ENCODE results near the gene CSMD2.

The CSMD2 gene

GRCh38 chr1:33703464-33703863 is 461.6 kb downstream of the CSMD2 start:
- no peak for DNase-seq

- DNase-seq = no peak
Observed at GRCh38 chr1:33698361-33699035, 466.5 kb downstream of the CSMD2 start.

GRCh38 chr1:33697816-33698215 is 467.2 kb downstream of the CSMD2 start:
- no peak for DNase-seq

GRCh38 chr1:33696962-33697361 is 468.1 kb downstream of the CSMD2 start:
- no peak for DNase-seq

- no peak for DNase-seq
Observed at GRCh38 chr1:33696311-33696710, 468.7 kb downstream of the CSMD2 start.

GRCh38 chr1:33692206-33693188 is 472.5 kb downstream of the CSMD2 start:
- DNase-seq = no peak

- no peak for DNase-seq
Observed at GRCh38 chr1:33687000-33687399, 478.0 kb downstream of the CSMD2 start.

- DNase-seq = no peak
Observed at GRCh38 chr1:33686551-33686950, 478.5 kb downstream of the CSMD2 start.

GRCh38 chr1:33685256-33685655 is 479.8 kb downstream of the CSMD2 start:
- DNase-seq = no peak

GRCh38 chr1:33684396-33685179 is 480.4 kb downstream of the CSMD2 start:
- no peak for DNase-seq

GRCh38 chr1:33683913-33684312 is 481.1 kb downstream of the CSMD2 start:
- no peak for DNase-seq

- DNase-seq = no peak
Observed at GRCh38 chr1:33682371-33682770, 482.7 kb downstream of the CSMD2 start.

- no peak for DNase-seq
Observed at GRCh38 chr1:33680281-33680840, 484.7 kb downstream of the CSMD2 start.

GRCh38 chr1:33670567-33670966 is 494.5 kb downstream of the CSMD2 start:
- no peak for DNase-seq

GRCh38 chr1:33668695-33669094 is 496.3 kb downstream of the CSMD2 start:
- DNase-seq = no peak

- no peak for DNase-seq
Observed at GRCh38 chr1:33667386-33668282, 497.4 kb downstream of the CSMD2 start.

GRCh38 chr1:33666616-33667015 is 498.4 kb downstream of the CSMD2 start:
- DNase-seq = no peak

GRCh38 chr1:33661811-33662454 is 503.1 kb downstream of the CSMD2 start:
- no peak for DNase-seq

GRCh38 chr1:33660956-33661355 is 504.1 kb downstream of the CSMD2 start:
- DNase-seq = no peak

GRCh38 chr1:33660244-33660643 is 504.8 kb downstream of the CSMD2 start:
- DNase-seq = no peak

GRCh38 chr1:33659641-33660040 is 505.4 kb downstream of the CSMD2 start:
- no peak for DNase-seq
